ENCODE measurements around the gene PID1. TPM values are rescaled to one million over a fixed set of nuclear protein-coding genes. Genes with fewer than 3 reads are reported as not detected.

Gene PID1
- total RNA-seq, 1 donor from 2014 or later: not detected

DNA sequence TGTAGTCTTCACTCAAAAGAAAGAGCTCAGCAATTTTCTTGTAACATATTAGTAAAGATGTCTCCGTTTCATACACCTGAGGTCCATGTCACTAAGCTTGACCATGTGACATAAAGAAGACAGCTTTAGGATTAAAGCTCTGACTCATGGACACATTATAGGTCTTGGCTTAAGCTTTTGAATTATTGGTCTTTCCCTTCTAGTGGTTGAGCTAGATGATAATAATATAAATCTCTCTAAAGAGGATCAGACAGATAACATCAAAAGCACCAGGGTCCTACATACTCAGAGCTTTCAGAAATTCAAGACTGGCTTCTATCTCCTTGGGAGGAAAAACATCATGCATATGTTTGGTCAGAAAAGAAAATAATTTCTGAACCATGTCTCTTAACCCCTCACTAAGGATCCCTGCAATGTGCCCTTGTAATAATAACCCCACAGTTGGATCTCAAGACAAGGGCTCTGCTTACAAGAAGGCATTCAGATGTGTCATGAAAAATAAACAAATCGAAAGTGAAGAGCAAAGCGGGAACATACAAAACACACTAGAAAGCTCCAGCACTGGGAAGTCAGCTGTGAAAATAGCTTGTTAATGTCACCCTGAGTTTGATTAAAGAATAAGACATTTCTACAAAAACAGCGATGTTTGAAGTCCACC, 174.5 kb downstream of the PID1 start:
- intact Hi-C loops (cut with micrococcal nuclease): no loop called here
- POLR2A ChIA-PET: no interaction called here
- Mint-ChIP-seq H3K27ac (no peak overlapping the region), H3K36me3 (ENCODE audit: low read depth) (no peaks in the 10 kb centered on the region), H3K4me1 (no peaks in the 10 kb centered on the region), H3K27me3 (no peaks in the 10 kb centered on the region), H3K9me3 (peaks cover 5% of the 10 kb centered on the region), H3K4me3 (no peak overlapping the region)
- TF ChIP-seq CTCF (IDR thresholded peaks at IDR 0.05): no peak
- CTCF ChIA-PET: no interaction called here
- DNase-seq: no peak
- ATAC-seq (ENCODE audit: low read depth): no peak

DNA sequence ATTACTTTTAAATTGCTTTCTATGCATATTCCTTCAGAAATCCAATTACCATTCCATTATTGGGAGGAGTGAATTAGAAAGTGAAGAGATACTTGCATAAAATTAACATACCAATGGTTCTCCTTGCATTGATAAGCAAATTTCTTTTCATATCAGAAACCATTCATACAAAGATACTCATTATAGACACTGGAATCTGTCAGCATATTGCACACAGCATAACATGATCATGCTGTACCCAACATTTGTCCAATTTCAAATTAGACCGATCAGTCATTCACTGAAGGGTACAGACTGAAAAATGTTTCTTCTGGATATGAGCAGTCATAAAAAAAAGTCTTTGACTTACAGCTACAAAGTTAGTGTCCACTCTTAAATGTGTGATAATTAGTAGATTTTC, 175.6 kb downstream of the PID1 start:
- Mint-ChIP-seq H3K9me3 (peaks cover 5% of the 10 kb centered on the region), H3K27me3 (no peaks in the 10 kb centered on the region)
- DNase-seq: no peak

DNA sequence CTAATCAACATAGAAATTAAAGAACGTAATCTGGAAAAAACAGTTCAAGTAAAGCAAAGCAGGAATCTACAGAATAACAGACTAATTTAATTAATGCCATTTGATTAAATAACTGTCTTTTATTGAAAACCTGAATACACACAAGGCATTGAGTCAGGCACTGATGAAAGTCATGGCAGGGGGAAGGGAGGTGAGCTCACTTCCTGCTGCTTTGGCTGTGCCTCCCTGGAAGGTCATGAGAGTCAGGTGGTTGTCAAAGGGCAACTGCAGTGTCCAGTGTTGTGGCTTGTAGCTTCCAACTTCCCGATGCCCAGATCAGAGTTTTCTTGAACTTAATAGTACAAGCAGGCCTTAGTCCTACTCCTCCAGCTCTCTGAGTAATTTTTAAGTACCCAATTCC, 180.9 kb downstream of the PID1 start:
- Mint-ChIP-seq H3K27ac (no peak overlapping the region), H3K27me3 (no peaks in the 10 kb centered on the region), H3K9me3 (peaks cover 3% of the 10 kb centered on the region), H3K4me1 (no peaks in the 10 kb centered on the region), H3K4me3 (no peak overlapping the region), H3K36me3 (ENCODE audit: low read depth) (no peaks in the 10 kb centered on the region)
- no peak for TF ChIP-seq CTCF (IDR thresholded peaks at IDR 0.05)
- ChIA-PET POLR2A (no interaction called here), CTCF (no interaction called here)
- DNase-seq: no peak
- intact Hi-C loops (cut with micrococcal nuclease): no loop called here
- ATAC-seq (ENCODE audit: low read depth): no peak

More for the DNA sequence above, 175.6 kb downstream of the PID1 start:
- TF ChIP-seq CTCF (IDR thresholded peaks at IDR 0.05): no peak
- H3K4me3 Mint-ChIP-seq: no peak overlapping the region
- intact Hi-C loops (cut with micrococcal nuclease): no loop called here
- H3K36me3 Mint-ChIP-seq (ENCODE audit: low read depth): no peaks in the 10 kb centered on the region
- ChIA-PET POLR2A (no interaction called here), CTCF (no interaction called here)
- no peaks in the 10 kb centered on the region for H3K4me1 Mint-ChIP-seq
- no peak for ATAC-seq (ENCODE audit: low read depth)
- no peak overlapping the region for H3K27ac Mint-ChIP-seq

GRCh38 chr2:229089776-229090175, 181.3 kb downstream of the PID1 start:
- Mint-ChIP-seq H3K27me3 (no peaks in the 10 kb centered on the region), H3K4me1 (no peaks in the 10 kb centered on the region), H3K27ac (no peak overlapping the region), H3K4me3 (no peak overlapping the region), H3K36me3 (ENCODE audit: low read depth) (no peaks in the 10 kb centered on the region), H3K9me3 (peaks cover 3% of the 10 kb centered on the region)
- ChIA-PET POLR2A (no interaction called here), CTCF (no interaction called here)
- no peak for ATAC-seq (ENCODE audit: low read depth)
- intact Hi-C loops (cut with micrococcal nuclease): no loop called here
- no peak for TF ChIP-seq CTCF (IDR thresholded peaks at IDR 0.05)
- no peak for DNase-seq

GRCh38 chr2:229088966-229089700, 182.0 kb downstream of the PID1 start:
- no peak overlapping the region for H3K27ac Mint-ChIP-seq
- no peaks in the 10 kb centered on the region for H3K27me3 Mint-ChIP-seq
- CTCF ChIA-PET: no interaction called here
- intact Hi-C loops (cut with micrococcal nuclease): no loop called here
- no peaks in the 10 kb centered on the region for H3K4me1 Mint-ChIP-seq
- no peak for ATAC-seq (ENCODE audit: low read depth)
- no peak for TF ChIP-seq CTCF (IDR thresholded peaks at IDR 0.05)
- peaks cover 3% of the 10 kb centered on the region for H3K9me3 Mint-ChIP-seq
- POLR2A ChIA-PET: no interaction called here
- no peak overlapping the region for H3K4me3 Mint-ChIP-seq
- no peak for DNase-seq
- H3K36me3 Mint-ChIP-seq (ENCODE audit: low read depth): no peaks in the 10 kb centered on the region

Measured in activated B cell treated with CpG ODN at 0.5 μM for 24 hours (primary cell).